ENCODE results near the gene TNNC2. TPM values are rescaled to one million over a fixed set of nuclear protein-coding genes. Genes with fewer than 3 reads are reported as not detected.

The TNNC2 gene
- total and polyA plus RNA-seq, 2 of the 13 experiments (the other 11 are each of a cell fraction or from before 2014, with no cell fraction given), result 1.8 to 4.7 TPM

- no peak for TF ChIP-seq ZNF607 (CRISPR knock-in tag; IDR thresholded peaks at IDR 0.05; ENCODE audit: borderline replicate concordance)
- TF ChIP-seq MED1 (CRISPR knock-in tag; IDR thresholded peaks at IDR 0.05), result peak; percentile 73
- TF ChIP-seq ZMAT3 (CRISPR knock-in tag; conservative IDR thresholded peaks at IDR 0.05), result peak; percentile 77; the same call in 1 of the 2 replicates
- 0 out of 2 replicates have a peak, but pooled peaks have one; percentile 63 for TF ChIP-seq ZNF563 (CRISPR knock-in tag; IDR thresholded peaks at IDR 0.05)
- TF ChIP-seq MTERF4 (CRISPR knock-in tag; IDR thresholded peaks at IDR 0.05), result no peak
- TF ChIP-seq RXRB (CRISPR knock-in tag; IDR thresholded peaks at IDR 0.05; ENCODE audit: borderline replicate concordance), result peak; percentile 78; the same call in 1 of the 2 replicates
- TF ChIP-seq BCL6 (CRISPR knock-in tag; IDR thresholded peaks at IDR 0.05), result peak; percentile 72
- TF ChIP-seq THAP11 (CRISPR knock-in tag; IDR thresholded peaks at IDR 0.05), result peak; percentile 38; the same call in 1 of the 2 replicates
- peak; percentile 82 for TF ChIP-seq TEAD3 (CRISPR knock-in tag; optimal IDR thresholded peaks at IDR 0.05; ENCODE audit: borderline replicate concordance)
- no peak for TF ChIP-seq BCL3 (CRISPR knock-in tag; IDR thresholded peaks at IDR 0.05)
- 0 out of 2 replicates have a peak, but pooled peaks have one; percentile 33 for TF ChIP-seq SSRP1 (CRISPR knock-in tag; IDR thresholded peaks at IDR 0.05)
- TF ChIP-seq RCOR2 (CRISPR knock-in tag; IDR thresholded peaks at IDR 0.05), result peak; percentile 57; the same call in 1 of the 2 replicates
- TF ChIP-seq ZBTB7A (CRISPR knock-in tag; IDR thresholded peaks at IDR 0.05), result no peak
- peak; percentile 57; the same call in 1 of the 2 replicates for TF ChIP-seq ZFP36L1 (CRISPR knock-in tag; IDR thresholded peaks at IDR 0.05)
- no peak for TF ChIP-seq MLLT10 (CRISPR knock-in tag; IDR thresholded peaks at IDR 0.05)
- no peak; the same call in 1 of the 2 replicates for TF ChIP-seq TIGD3 (CRISPR knock-in tag; IDR thresholded peaks at IDR 0.05; ENCODE audit: borderline replicate concordance)
- no peak for TF ChIP-seq DR1 (CRISPR knock-in tag; IDR thresholded peaks at IDR 0.05)
- TF ChIP-seq ZNF317 (CRISPR knock-in tag; IDR thresholded peaks at IDR 0.05), result 0 out of 2 replicates have a peak, but pooled peaks have one; percentile 31
- 0 out of 2 replicates have a peak, but pooled peaks have one; percentile 45 for TF ChIP-seq ZNF414 (CRISPR knock-in tag; IDR thresholded peaks at IDR 0.05)
- peak; percentile 93 for TF ChIP-seq HNF4A (CRISPR knock-in tag; IDR thresholded peaks at IDR 0.05)
- no peak for TF ChIP-seq POLR2AphosphoS2 (IDR thresholded peaks at IDR 0.05; ENCODE audit: low read depth, low read length)
- 0 out of 2 replicates have a peak, but pooled peaks have one; percentile 20 for TF ChIP-seq ARNT2 (CRISPR knock-in tag; IDR thresholded peaks at IDR 0.05; ENCODE audit: low read depth)
- no peak for TF ChIP-seq ZNF232 (CRISPR knock-in tag; IDR thresholded peaks at IDR 0.05; ENCODE audit: borderline replicate concordance)
- TF ChIP-seq ELF1 (CRISPR knock-in tag; IDR thresholded peaks at IDR 0.05), result peak; percentile 29; the same call in 1 of the 2 replicates
- TF ChIP-seq HNF4G (IDR thresholded peaks at IDR 0.05; ENCODE audit: borderline replicate concordance, low read depth, low read length), result peak; percentile 92
- TF ChIP-seq HNF4G (CRISPR knock-in tag; IDR thresholded peaks at IDR 0.05; ENCODE audit: borderline replicate concordance, low read depth), result no peak; the same call in 1 of the 2 replicates
- no peak for TF ChIP-seq AGO2 (optimal IDR thresholded peaks at IDR 0.05; ENCODE audit: low read depth, low read length)
Measured at GRCh38 chr20:45863543-45864470, 36.7 kb upstream of the TNNC2 start (continued).
